HepG2 (cell line): ENCODE data around the gene PNLIPRP1. TPM values are rescaled to one million over a fixed set of nuclear protein-coding genes. Genes with fewer than 3 reads are reported as not detected.

Experiments used
- ATAC-seq: fragments of 200-7000 bp; cut with Tn5 transposase; 3 replicates; pipeline ENCODE4 v1.9.1; 2020; ENCODE audit warnings: mild to moderate bottlenecking, moderate library complexity
- BruUV-seq: library from RNA; stranded (reverse); fragments of 400-500 nt; replicated peaks from 2 replicates; lab custom pipeline; 2021; lab: Mats Ljungman, UMichigan
- CTCF ChIA-PET: fragments of 300-600 bp; formaldehyde crosslinking; extraction: SDS; loops from one replicate; lab custom pipeline; 2021; ENCODE audit warnings: low total read pairs, inconsistent platforms, low intra/inter-chr PET ratio; lab: Yijun Ruan, JAX
- POLR2A ChIA-PET: fragments of 350-600 bp; sonication (Branson Sonifier 250); formaldehyde crosslinking; loops from one replicate; lab custom pipeline; 2020; ENCODE audit warnings: antibody characterized with exemption, inconsistent platforms; lab: Yijun Ruan, JAX
- DNase-seq: peaks from one replicate; pipeline ENCODE4 v3.0.0-alpha.2; 2015; ENCODE audit warnings: low spot score
- FAIRE-seq: peaks from 3 replicates; lab custom pipeline; 2011; peaks lifted over from hg19 to GRCh38; lab: Jason Lieb, UNC
- H2AFZ ChIP-seq: one replicate; pipeline ENCODE4 v1.6.1; 2011; ENCODE audit warnings: low read length, inconsistent platforms
- H3K27ac ChIP-seq: fragments of 300-600 bp; 3 replicates; pipeline ENCODE4 v1.8.0; 2011; ENCODE audit warnings: mixed run types, mild to moderate bottlenecking, mixed read lengths, low read length, inconsistent platforms; ENCODE audit not compliant: insufficient read depth; ENCODE audit errors: extremely low read length
- H3K27me3 ChIP-seq, 2 experiments: fragments of 200-600 bp in 1 of 2; 2 replicates in 1 of 2; 3 replicates in 1 of 2; pipeline versions ENCODE4 v1.6.0 to v1.8.0; 2011; ENCODE audit warnings: low read length in 2 of 2, mild to moderate bottlenecking in 2 of 2, moderate library complexity in 2 of 2, inconsistent platforms in 1 of 2; ENCODE audit not compliant: insufficient read depth in 2 of 2, control insufficient read depth in 1 of 2
- H3K36me3 ChIP-seq, 2 experiments: fragments of 200-600 bp in 1 of 2; replicated peaks in 1 of 2; 2 replicates in 1 of 2; 3 replicates in 1 of 2; pipeline versions ENCODE4 v1.5.1 to v1.8.0; 2011; ENCODE audit warnings: low read length in 2 of 2, inconsistent platforms in 1 of 2; ENCODE audit not compliant: insufficient read depth in 2 of 2, control insufficient read depth in 1 of 2
- H3K4me1 ChIP-seq: 2 replicates; pipeline ENCODE4 v1.5.1; 2012; ENCODE audit warnings: low read length, inconsistent platforms; ENCODE audit not compliant: insufficient read depth
- H3K4me2 ChIP-seq: 2 replicates; pipeline ENCODE4 v1.6.0; 2011; ENCODE audit warnings: low read depth, low read length, inconsistent platforms
- H3K4me3 ChIP-seq, 3 experiments: fragments of 200-600 bp in 1 of 3; sonication (generic), shearing (Covaris generic) in 1 of 3; replicated peaks in 1 of 3; 2 replicates each; pipeline ENCODE4 v1.5.1; 2011 to 2016; ENCODE audit warnings: low read length in 3 of 3, inconsistent platforms in 2 of 3, low read depth in 2 of 3, mild to moderate bottlenecking in 2 of 3, control low read depth in 1 of 3, mixed read lengths in 1 of 3; ENCODE audit not compliant: insufficient read depth in 1 of 3
- H3K79me2 ChIP-seq: one replicate; pipeline ENCODE4 v1.6.1; 2011; ENCODE audit warnings: low read length, inconsistent platforms; ENCODE audit not compliant: insufficient read depth
- H3K9ac ChIP-seq: 2 replicates; pipeline ENCODE4 v1.6.0; 2011; ENCODE audit warnings: mild to moderate bottlenecking, low read depth, low read length, inconsistent platforms; ENCODE audit not compliant: insufficient read depth
- H3K9me3 ChIP-seq: 2 replicates; pipeline ENCODE4 v1.5.1; 2012; ENCODE audit warnings: mild to moderate bottlenecking, low read length
- H4K20me1 ChIP-seq: 2 replicates; pipeline ENCODE4 v1.6.0; 2011; ENCODE audit warnings: inconsistent platforms, mild to moderate bottlenecking, low read length, moderate library complexity; ENCODE audit not compliant: insufficient read depth
- ARNT ChIP-seq: fragments of 450-650 bp; IDR thresholded peaks from 2 replicates; pipeline ENCODE4 v1.6.1; 2017
- CEBPZ ChIP-seq: IDR thresholded peaks from 2 replicates; pipeline ENCODE4 v1.6.1; 2012; ENCODE audit warnings: low read length, improper control_type of control experiment
- DMTF1 ChIP-seq: sonication (generic); formaldehyde crosslinking; IDR thresholded peaks from 2 replicates; pipeline ENCODE4 v1.4.0; 2020; ENCODE audit warnings: mild to moderate bottlenecking, missing genetic modification reagents
- FOXP4 ChIP-seq: sonication (generic); formaldehyde crosslinking; IDR thresholded peaks from 2 replicates; pipeline ENCODE4 v1.4.0; 2020; ENCODE audit warnings: missing genetic modification reagents
- NFRKB ChIP-seq: fragments of 450-650 bp; IDR thresholded peaks from 2 replicates; pipeline ENCODE4 v1.6.1; 2017
- PAX8 ChIP-seq: sonication (generic); formaldehyde crosslinking; IDR thresholded peaks from 2 replicates; pipeline ENCODE4 v1.8.0; 2022; ENCODE audit warnings: mild to moderate bottlenecking, missing genetic modification reagents, borderline replicate concordance
- PREB ChIP-seq: sonication (generic); formaldehyde crosslinking; IDR thresholded peaks from 2 replicates; pipeline ENCODE4 v1.4.0; 2020; ENCODE audit warnings: missing genetic modification reagents
- RBM22 ChIP-seq: fragments of 200-400 bp; formaldehyde crosslinking; optimal IDR thresholded peaks from 2 replicates; pipeline ENCODE3; 2017; ENCODE audit warnings: mild to moderate bottlenecking, low read length, moderate library complexity
- RFXANK ChIP-seq: IDR thresholded peaks from 2 replicates; pipeline ENCODE4 v1.6.1; 2016
- RXRA ChIP-seq: sonication (generic); formaldehyde crosslinking; IDR thresholded peaks from 2 replicates; pipeline ENCODE4 v1.5.1; 2020; ENCODE audit warnings: missing genetic modification reagents
- SRF ChIP-seq: IDR thresholded peaks from 2 replicates; pipeline ENCODE4 v1.6.1; 2011; ENCODE audit warnings: mild to moderate bottlenecking, low read depth, low read length, moderate library complexity
- SRY ChIP-seq: sonication (generic); formaldehyde crosslinking; IDR thresholded peaks from 2 replicates; pipeline ENCODE4 v1.8.0; 2022; ENCODE audit warnings: mild to moderate bottlenecking, missing genetic modification reagents
- TCF7L2 ChIP-seq: IDR thresholded peaks from 2 replicates; pipeline ENCODE4 v1.6.1; 2011; ENCODE audit warnings: mild to moderate bottlenecking, low read depth, low read length, moderate library complexity
- XBP1 ChIP-seq: sonication (generic); formaldehyde crosslinking; IDR thresholded peaks from 2 replicates; pipeline ENCODE4 v1.5.0; 2020; ENCODE audit warnings: missing genetic modification reagents
- ZFP82 ChIP-seq: sonication (generic); formaldehyde crosslinking; IDR thresholded peaks from 2 replicates; pipeline ENCODE4 v1.5.1; 2020; ENCODE audit warnings: mild to moderate bottlenecking, missing genetic modification reagents, borderline replicate concordance
- ZNF367 ChIP-seq: sonication (generic); formaldehyde crosslinking; IDR thresholded peaks from 2 replicates; pipeline ENCODE4 v1.4.0; 2020; ENCODE audit warnings: missing genetic modification reagents, borderline replicate concordance
- ZNF382 ChIP-seq: sonication (generic); formaldehyde crosslinking; IDR thresholded peaks from 2 replicates; pipeline ENCODE4 v1.5.0; 2020; ENCODE audit warnings: missing genetic modification reagents, mild to moderate bottlenecking, borderline replicate concordance
- ZNF451 ChIP-seq: sonication (generic); formaldehyde crosslinking; IDR thresholded peaks from 2 replicates; pipeline ENCODE4 v1.5.0; 2020; ENCODE audit warnings: mild to moderate bottlenecking, missing genetic modification reagents
- ZNF780A ChIP-seq: sonication (generic); formaldehyde crosslinking; IDR thresholded peaks from 2 replicates; pipeline ENCODE4 v1.8.0; 2022; ENCODE audit warnings: mild to moderate bottlenecking, missing genetic modification reagents, moderate library complexity
- WGBS: methylation state at CpG from one replicate; pipeline ENCODE4 v1.1.6; 2017; ENCODE audit warnings: low lambda C conversion rate; 5-methylcytosine and 5-hydroxymethylcytosine counted together
- in situ Hi-C: cut with HindIII; loops from 2 replicates; pipeline ENCODE4 v1.10.0; 2017; ENCODE audit warnings: low pct_unique_long_range_greater_than_20kb; ENCODE audit not compliant: extremely low pct_ligation_motif_present
- intact Hi-C: fragments of 100-400 bp; cut with micrococcal nuclease; formaldehyde crosslinking; loops from one replicate; pipeline ENCODE4 v1.10.0; 2022; ENCODE audit not compliant: unreplicated experiment
- polyA plus RNA-seq, 8 experiments: library from polyadenylated mRNA; depleted of rRNA in 3 of 8; stranded (reverse) in 7 of 8; unstranded in 1 of 8; fragments of >200 nt; fragmentation: Illumina TruSeq in 4 of 8; extraction: Trizol in 4 of 8; gene quantifications; 2 replicates each; pipeline versions ENCODE4 v1.2.1 to v1.2.3, GENCODE V29; 2011 to 2016; ENCODE audit warnings: low read depth in 4 of 8, missing spikeins in 1 of 8, mixed read lengths in 1 of 8; ENCODE audit not compliant: insufficient read depth in 1 of 8
- total RNA-seq, 5 experiments: library from RNA; depleted of rRNA; stranded (reverse); fragments of >200 nt; fragmentation: Illumina TruSeq; extraction: Trizol; gene quantifications; 2 replicates each; pipeline ENCODE4 v1.2.3, GENCODE V29; 2016; ENCODE audit warnings: low read depth in 1 of 5

PNLIPRP1 gene
- total and polyA plus RNA-seq, 2 of the 13 experiments (the other 11 are each of a cell fraction or from before 2014, with no cell fraction given): not detected

- FAIRE-seq (no peak), ATAC-seq (no peak), DNase-seq (no peak)
- POLR2A ChIA-PET: no interaction called here
- Histone ChIP-seq H3K4me2 (no peak overlapping the region), H3K9ac (no peak overlapping the region), H4K20me1 (no peaks in the 10 kb centered on the region), H3K79me2 (no peaks in the 10 kb centered on the region), H3K27me3 (no peaks in the 10 kb centered on the region; a peak in 1 of 5 replicates), H3K27ac (no peak overlapping the region), H3K9me3 (no peaks in the 10 kb centered on the region), H3K36me3 (no peaks in the 10 kb centered on the region), H2AFZ (no peak overlapping the region), H3K4me3 (no peak overlapping the region), H3K4me1 (no peaks in the 10 kb centered on the region)
- BruUV-seq: no TSS peak
- in situ Hi-C loops: no loop called here
- CTCF ChIA-PET: no interaction called here
- 85% methylated on average over 2 of the region's 5 CpGs for WGBS
- intact Hi-C loops: no loop called here
- TF ChIP-seq XBP1 (CRISPR knock-in tag): no peak
- TF ChIP-seq ZNF382 (CRISPR knock-in tag): no peak
- no peak for TF ChIP-seq RFXANK (CRISPR knock-in tag)
- TF ChIP-seq TCF7L2: no peak
- no peak for TF ChIP-seq SRF
- TF ChIP-seq SRY (CRISPR knock-in tag): no peak
- no peak for TF ChIP-seq DMTF1 (CRISPR knock-in tag)
- no peak for TF ChIP-seq PREB
- TF ChIP-seq ARNT: no peak
- no peak for TF ChIP-seq ZNF780A (CRISPR knock-in tag)
- TF ChIP-seq ZFP82: no peak
- no peak for TF ChIP-seq FOXP4
- TF ChIP-seq ZNF451 (CRISPR knock-in tag): no peak
- TF ChIP-seq PAX8 (CRISPR knock-in tag): no peak
- no peak for TF ChIP-seq ZNF367
- TF ChIP-seq RXRA: no peak
- no peak for TF ChIP-seq RBM22
- no peak for TF ChIP-seq CEBPZ
- no peak for TF ChIP-seq NFRKB
Observed at GRCh38 chr10:116646502-116646901, 55.7 kb downstream of the PNLIPRP1 start.
